CD4-positive, alpha-beta memory T cell (primary cell): ENCODE results near the gene UGT3A1. TPM values are rescaled to one million over a fixed set of nuclear protein-coding genes. Genes with fewer than 3 reads are reported as not detected.

Experiments
- polyA plus RNA-seq, 2 donors: library from polyadenylated mRNA; unstranded; fragments of 300-500 nt; fragmentation: Illumina TruSeq; gene quantifications; one replicate each; pipeline ENCODE4 v1.2.3, GENCODE V29; 2021
- total RNA-seq, 2 experiments: library from RNA; stranded (reverse); gene quantifications; one replicate each; pipeline ENCODE4 v1.2.3, GENCODE V29; 2021

The UGT3A1 gene
- total and polyA plus RNA-seq, 4 experiments from 2014 or later: not detected

Other genes with a start within 250 kb of the UGT3A1 start
- gene IL7R, start 134.5 kb downstream of the UGT3A1 start, total RNA-seq: 1,000 to 10,000 TPM; 2,390 to 2,440 TPM
- 1,000 to 10,000 TPM in 1 of 2 donors, 100 to 1,000 TPM in 1; 514 to 1,212 TPM for gene IL7R, start 134.5 kb downstream of the UGT3A1 start, polyA plus RNA-seq
- not detected for gene CAPSL, start 52.8 kb downstream of the UGT3A1 start, total RNA-seq
- not detected for gene CAPSL, start 52.8 kb downstream of the UGT3A1 start, polyA plus RNA-seq
- not detected for gene UGT3A2, start 75.5 kb upstream of the UGT3A1 start, total RNA-seq
- gene UGT3A2, start 75.5 kb upstream of the UGT3A1 start, polyA plus RNA-seq: under 1 TPM in 1 of 2 donors, not detected in 1; 0.17 TPM
- 10 to 100 TPM; 16.0 to 16.6 TPM for gene LMBRD2, start 160.5 kb upstream of the UGT3A1 start, total RNA-seq
- 1 to 10 TPM; 3.0 to 4.1 TPM for gene LMBRD2, start 160.5 kb upstream of the UGT3A1 start, polyA plus RNA-seq
- gene SKP2, start 160.7 kb upstream of the UGT3A1 start, total RNA-seq: 10 to 100 TPM; 21.0 to 23.9 TPM
- gene SKP2, start 160.7 kb upstream of the UGT3A1 start, polyA plus RNA-seq: 10 to 100 TPM; 18.3 to 19.2 TPM